ACC112 (cell line): ENCODE results near the gene PHLDA1.
A peak's percentile ranks its signal among the peaks of the same experiment; 100 is the strongest.

Experiments
- H2AFZ ChIP-seq: fragments of 200-600 bp; sonication (generic); one replicate; pipeline ENCODE4 v1.6.0; 2017; ENCODE audit warnings: antibody characterized with exemption, low read length; ENCODE audit not compliant: unreplicated experiment
- H3K27ac ChIP-seq: fragments of 200-600 bp; sonication (generic); 2 replicates; pipeline ENCODE4 v1.5.1; 2014; ENCODE audit warnings: low read depth, mild to moderate bottlenecking, antibody characterized with exemption, low read length, moderate library complexity
- H3K27me3 ChIP-seq: fragments of 200-600 bp; sonication (generic); 2 replicates; pipeline ENCODE4 v1.6.1; 2014; ENCODE audit warnings: mild to moderate bottlenecking, antibody characterized with exemption, low read length, moderate library complexity, mixed read lengths; ENCODE audit not compliant: insufficient read depth
- H3K36me3 ChIP-seq: fragments of 200-600 bp; sonication (generic); 2 replicates; pipeline ENCODE4 v1.6.1; 2016; ENCODE audit warnings: mild to moderate bottlenecking, antibody characterized with exemption, low read length, moderate library complexity, mixed read lengths; ENCODE audit not compliant: insufficient read depth
- H3K4me1 ChIP-seq: fragments of 200-600 bp; sonication (generic); one replicate; pipeline ENCODE4 v1.6.1; 2016; ENCODE audit warnings: low read length, mixed read lengths; ENCODE audit not compliant: insufficient read depth, unreplicated experiment, control insufficient read depth
- H3K4me3 ChIP-seq: fragments of 200-600 bp; sonication (generic); 2 replicates; pipeline ENCODE4 v1.5.1; 2014; ENCODE audit warnings: mild to moderate bottlenecking, low read depth, low read length
- H3K79me2 ChIP-seq: fragments of 200-600 bp; sonication (generic); one replicate; pipeline ENCODE4 v1.6.0; 2016; ENCODE audit warnings: low read length; ENCODE audit not compliant: control insufficient read depth, unreplicated experiment, insufficient read depth

PHLDA1 gene

GRCh38 chr12:75976113-75976512 is 55.5 kb downstream of the PHLDA1 start:
- Histone ChIP-seq H3K36me3 (no peaks in the 10 kb centered on the region), H3K79me2 (no peaks in the 10 kb centered on the region), H3K27ac (peak overlapping the region; percentile 98), H3K4me3 (no peak overlapping the region), H2AFZ (peak overlapping the region; percentile 56), H3K27me3 (no peaks in the 10 kb centered on the region), H3K4me1 (peaks cover 45% of the 10 kb centered on the region)

- H3K79me2 ChIP-seq: no peaks in the 10 kb centered on the region
- no peaks in the 10 kb centered on the region for H3K27me3 ChIP-seq
- H3K36me3 ChIP-seq: no peaks in the 10 kb centered on the region
- no peak overlapping the region for H3K4me3 ChIP-seq
- peaks cover 45% of the 10 kb centered on the region for H3K4me1 ChIP-seq
- peak overlapping the region; percentile 98 for H3K27ac ChIP-seq
- H2AFZ ChIP-seq: peak overlapping the region; percentile 56
Observed at GRCh38 chr12:75975702-75976101, 55.9 kb downstream of the PHLDA1 start.
